H1 (cell line): ENCODE data around the gene PDE6B. TPM values are rescaled to one million over a fixed set of nuclear protein-coding genes. Genes with fewer than 3 reads are reported as not detected.

ENCODE experiments used
- CBX8 ChIP-seq: fragments of 300-800, 300-1000 bp; sonication (generic); IDR thresholded peaks from 2 replicates; pipeline ENCODE4 v1.7.1; 2016; ENCODE audit warnings: low read depth, low read length, borderline replicate concordance
- CEBPB ChIP-seq: IDR thresholded peaks from 2 replicates; pipeline ENCODE4 v1.6.1; 2012; ENCODE audit warnings: low read depth, low read length
- CHD7 ChIP-seq: fragments of 300-600 bp; sonication (generic); IDR thresholded peaks from 2 replicates; pipeline ENCODE4 v1.7.1; 2012; ENCODE audit warnings: low read length, moderate library complexity, mild to moderate bottlenecking, inconsistent platforms; ENCODE audit not compliant: insufficient replicate concordance
- CTCF ChIP-seq, 3 experiments: IDR thresholded peaks; 1 replicate in 2 of 3; 2 replicates in 1 of 3; pipeline versions ENCODE4 v1.5.1 to v1.6.1; 2011; ENCODE audit warnings: low read length in 3 of 3, mild to moderate bottlenecking in 3 of 3, inconsistent platforms in 2 of 3, low read depth in 1 of 3, moderate library complexity in 1 of 3; ENCODE audit not compliant: insufficient read depth in 1 of 3; ENCODE audit errors: control extremely low read depth in 1 of 3
- HDAC2 ChIP-seq, 2 experiments: fragments of 300-600 bp in 1 of 2; sonication (generic) in 1 of 2; IDR thresholded peaks; 2 replicates each; pipeline ENCODE4 v1.6.1; 2011 to 2012; ENCODE audit warnings: low read depth in 2 of 2, low read length in 2 of 2, mild to moderate bottlenecking in 2 of 2, moderate library complexity in 2 of 2, borderline replicate concordance in 1 of 2, inconsistent platforms in 1 of 2
- HDAC6 ChIP-seq: IDR thresholded peaks from one replicate; pipeline ENCODE4 v1.7.1; 2012; ENCODE audit warnings: low read depth, mild to moderate bottlenecking, inconsistent platforms, low read length, moderate library complexity
- MAFK ChIP-seq: IDR thresholded peaks from 2 replicates; pipeline ENCODE4 v1.6.1; 2012; ENCODE audit warnings: low read depth, mild to moderate bottlenecking, improper control_type of control experiment, low read length
- SP2 ChIP-seq: IDR thresholded peaks from 2 replicates; pipeline ENCODE4 v1.6.1; 2012; ENCODE audit warnings: mild to moderate bottlenecking, low read length, inconsistent platforms
- TAF7 ChIP-seq: optimal IDR thresholded peaks from 2 replicates; pipeline ENCODE3; 2011; ENCODE audit warnings: low read depth, mild to moderate bottlenecking, inconsistent platforms, low read length, moderate library complexity, borderline replicate concordance
- polyA plus RNA-seq, 7 experiments: library from polyadenylated mRNA; depleted of rRNA in 3 of 7; stranded (reverse) in 5 of 7; unstranded in 2 of 7; fragments of >200 nt in 5 of 7; fragments of 200-250 nt in 2 of 7; gene quantifications; 1 replicate in 5 of 7; 2 replicates in 1 of 7; 4 replicates in 1 of 7; pipeline versions ENCODE4 v1.2.1 to v1.2.3, GENCODE V29; 2011 to 2013; ENCODE audit warnings: missing spikeins in 2 of 7, mixed read lengths in 2 of 7
- total RNA-seq: library from RNA; stranded (reverse); fragmentation: NEBNext Ultra II Directional; extraction: Animal tissue kit (Norgen Biotek cat#: 25700); gene quantifications from 2 replicates; pipeline ENCODE4 v1.2.1, GENCODE V29; 2021

The PDE6B gene
- total and polyA plus RNA-seq, 2 of the 8 experiments (the other 6 are each of a cell fraction or from before 2014, with no cell fraction given) = 4.1 to 8.4 TPM

GRCh38 chr4:660401-660800 is 35.0 kb downstream of the PDE6B start (continued):
- TF ChIP-seq CHD7 = no peak
- TF ChIP-seq MAFK = no peak
- TF ChIP-seq CBX8 = no peak
- TF ChIP-seq SP2 = no peak
- no peak for TF ChIP-seq HDAC2 (IDR thresholded peaks at IDR 0.05; ENCODE audit: borderline replicate concordance in 1 of 2, low read depth in 2 of 2, low read length in 2 of 2)
- TF ChIP-seq TAF7 = no peak
- TF ChIP-seq CEBPB = no peak
- no peak for TF ChIP-seq HDAC6
- TF ChIP-seq CTCF (IDR thresholded peaks at IDR 0.05; ENCODE audit: control extremely low read depth in 1 of 3, insufficient read depth in 1 of 3, low read depth in 1 of 3, low read length in 3 of 3) = no peak
